ENCODE data around the gene TAF13.

DNA sequence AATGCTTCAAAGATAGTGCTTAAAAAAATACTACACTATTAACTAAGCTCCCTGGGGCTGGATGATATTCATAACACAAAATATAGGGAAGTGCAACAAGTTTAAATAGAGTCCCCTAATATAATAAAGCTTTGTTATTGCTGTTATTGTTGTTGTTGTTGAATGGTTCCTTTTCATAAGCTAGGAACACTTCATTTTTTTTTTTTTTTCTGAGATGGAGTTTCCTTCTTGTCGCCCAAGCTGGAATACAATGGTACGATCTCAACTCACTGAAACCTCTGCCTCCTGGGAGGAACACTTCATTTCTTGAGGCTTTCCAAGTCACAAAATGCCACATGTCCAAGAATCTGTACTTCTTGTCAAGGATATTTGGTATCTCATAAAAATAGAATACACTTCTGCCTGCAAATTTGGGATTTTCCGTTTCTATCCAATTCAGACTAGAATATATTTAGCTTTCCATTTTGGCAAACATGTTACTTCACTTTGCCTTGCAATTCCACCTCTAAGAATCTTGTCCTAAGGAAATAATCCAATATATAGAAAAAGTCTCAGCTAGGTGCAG, 55.0 kb downstream of the TAF13 start:
- TF ChIP-seq TAF1 (IDR thresholded peaks at IDR 0.05; ENCODE audit: low read depth) (no peak), NFIC (IDR thresholded peaks at IDR 0.05) (no peak), TCF12 (IDR thresholded peaks at IDR 0.05; ENCODE audit: low read depth) (no peak), EP300 (IDR thresholded peaks at IDR 0.05; ENCODE audit: borderline replicate concordance) (no peak), YY1 (IDR thresholded peaks at IDR 0.05; ENCODE audit: low read depth) (no peak), TEAD4 (IDR thresholded peaks at IDR 0.05) (no peak), RAD21 (IDR thresholded peaks at IDR 0.05; ENCODE audit: low read depth) (no peak), CREB1 (IDR thresholded peaks at IDR 0.05; ENCODE audit: low read depth) (no peak), CEBPB (IDR thresholded peaks at IDR 0.05) (no peak), EGR1 (IDR thresholded peaks at IDR 0.05) (no peak), ZBTB7A (IDR thresholded peaks at IDR 0.05; ENCODE audit: low read depth) (no peak)
- TF ChIP-seq, protein P1, sequence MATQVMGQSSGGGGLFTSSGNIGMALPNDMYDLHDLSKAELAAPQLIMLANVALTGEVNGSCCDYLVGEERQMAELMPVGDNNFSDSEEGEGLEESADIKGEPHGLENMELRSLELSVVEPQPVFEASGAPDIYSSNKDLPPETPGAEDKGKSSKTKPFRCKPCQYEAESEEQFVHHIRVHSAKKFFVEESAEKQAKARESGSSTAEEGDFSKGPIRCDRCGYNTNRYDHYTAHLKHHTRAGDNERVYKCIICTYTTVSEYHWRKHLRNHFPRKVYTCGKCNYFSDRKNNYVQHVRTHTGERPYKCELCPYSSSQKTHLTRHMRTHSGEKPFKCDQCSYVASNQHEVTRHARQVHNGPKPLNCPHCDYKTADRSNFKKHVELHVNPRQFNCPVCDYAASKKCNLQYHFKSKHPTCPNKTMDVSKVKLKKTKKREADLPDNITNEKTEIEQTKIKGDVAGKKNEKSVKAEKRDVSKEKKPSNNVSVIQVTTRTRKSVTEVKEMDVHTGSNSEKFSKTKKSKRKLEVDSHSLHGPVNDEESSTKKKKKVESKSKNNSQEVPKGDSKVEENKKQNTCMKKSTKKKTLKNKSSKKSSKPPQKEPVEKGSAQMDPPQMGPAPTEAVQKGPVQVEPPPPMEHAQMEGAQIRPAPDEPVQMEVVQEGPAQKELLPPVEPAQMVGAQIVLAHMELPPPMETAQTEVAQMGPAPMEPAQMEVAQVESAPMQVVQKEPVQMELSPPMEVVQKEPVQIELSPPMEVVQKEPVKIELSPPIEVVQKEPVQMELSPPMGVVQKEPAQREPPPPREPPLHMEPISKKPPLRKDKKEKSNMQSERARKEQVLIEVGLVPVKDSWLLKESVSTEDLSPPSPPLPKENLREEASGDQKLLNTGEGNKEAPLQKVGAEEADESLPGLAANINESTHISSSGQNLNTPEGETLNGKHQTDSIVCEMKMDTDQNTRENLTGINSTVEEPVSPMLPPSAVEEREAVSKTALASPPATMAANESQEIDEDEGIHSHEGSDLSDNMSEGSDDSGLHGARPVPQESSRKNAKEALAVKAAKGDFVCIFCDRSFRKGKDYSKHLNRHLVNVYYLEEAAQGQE (IDR thresholded peaks at IDR 0.05; ENCODE audit: low read depth): no peak
- TF ChIP-seq, protein P2, sequence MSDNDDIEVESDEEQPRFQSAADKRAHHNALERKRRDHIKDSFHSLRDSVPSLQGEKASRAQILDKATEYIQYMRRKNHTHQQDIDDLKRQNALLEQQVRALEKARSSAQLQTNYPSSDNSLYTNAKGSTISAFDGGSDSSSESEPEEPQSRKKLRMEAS (IDR thresholded peaks at IDR 0.05): no peak
- TF ChIP-seq, protein P3, sequence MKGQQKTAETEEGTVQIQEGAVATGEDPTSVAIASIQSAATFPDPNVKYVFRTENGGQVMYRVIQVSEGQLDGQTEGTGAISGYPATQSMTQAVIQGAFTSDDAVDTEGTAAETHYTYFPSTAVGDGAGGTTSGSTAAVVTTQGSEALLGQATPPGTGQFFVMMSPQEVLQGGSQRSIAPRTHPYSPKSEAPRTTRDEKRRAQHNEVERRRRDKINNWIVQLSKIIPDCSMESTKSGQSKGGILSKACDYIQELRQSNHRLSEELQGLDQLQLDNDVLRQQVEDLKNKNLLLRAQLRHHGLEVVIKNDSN (IDR thresholded peaks at IDR 0.05): no peak
